HG03460 (cell line): ENCODE results near the gene MOB4.
"Not testable (repeated sequence)": the region's sequence is repeated elsewhere in the genome, so short reads cannot be mapped to it uniquely, and the experiment has no call there.

Source experiments
- ATAC-seq: cut with Tn5 transposase; IDR thresholded peaks from one replicate; pipeline ENCODE4 v1.9.1; 2021; ENCODE audit not compliant: unreplicated experiment

Gene MOB4

GRCh38 chr2:197513915-197514314 is 2.0 kb upstream of the MOB4 start:
- no peak for ATAC-seq

- ATAC-seq: no peak
Observed at GRCh38 chr2:197514754-197515153, 1.1 kb upstream of the MOB4 start.

GRCh38 chr2:197515315-197515738 is 539 bp upstream of the MOB4 start:
- peak; percentile 12 for ATAC-seq

- peak; percentile 19 for ATAC-seq
Observed at GRCh38 chr2:197516393-197516761, 511 bp downstream of the MOB4 start.

GRCh38 chr2:197517150-197517549 is 1.3 kb downstream of the MOB4 start:
- no peak for ATAC-seq

GRCh38 chr2:197538412-197538811 is 22.5 kb downstream of the MOB4 start:
- no peak for ATAC-seq

- ATAC-seq: no peak
Observed at GRCh38 chr2:197539734-197540133, 23.9 kb downstream of the MOB4 start.

- no peak for ATAC-seq
Observed at GRCh38 chr2:197543206-197543605, 27.3 kb downstream of the MOB4 start.

- no peak for ATAC-seq
Observed at GRCh38 chr2:197547163-197547900, 31.5 kb downstream of the MOB4 start.

- ATAC-seq: no peak
Observed at GRCh38 chr2:197548582-197548981, 32.7 kb downstream of the MOB4 start.

GRCh38 chr2:197551260-197551659 is 35.4 kb downstream of the MOB4 start:
- peak; percentile 77 for ATAC-seq

- no peak for ATAC-seq
Observed at GRCh38 chr2:197555467-197555866, 39.6 kb downstream of the MOB4 start.

- ATAC-seq: no peak
Observed at GRCh38 chr2:197556456-197556855, 40.6 kb downstream of the MOB4 start.

- ATAC-seq: no peak
Observed at GRCh38 chr2:197558393-197558792, 42.5 kb downstream of the MOB4 start.

GRCh38 chr2:197559681-197560080 is 43.8 kb downstream of the MOB4 start:
- no peak for ATAC-seq

- no peak for ATAC-seq
Observed at GRCh38 chr2:197560146-197560665, 44.3 kb downstream of the MOB4 start.

- ATAC-seq: no peak
Observed at GRCh38 chr2:197571627-197572271, 55.9 kb downstream of the MOB4 start.

GRCh38 chr2:197573608-197574007 is 57.7 kb downstream of the MOB4 start:
- no peak for ATAC-seq

GRCh38 chr2:197575987-197576386 is 60.1 kb downstream of the MOB4 start:
- no peak for ATAC-seq

- no peak for ATAC-seq
Observed at GRCh38 chr2:197576631-197577030, 60.8 kb downstream of the MOB4 start.

GRCh38 chr2:197577446-197577845 is 61.6 kb downstream of the MOB4 start:
- ATAC-seq: no peak

GRCh38 chr2:197578294-197578693 is 62.4 kb downstream of the MOB4 start:
- ATAC-seq: not testable (repeated sequence)
